H1 (cell line): ENCODE measurements around the gene RASA1. TPM values are rescaled to one million over a fixed set of nuclear protein-coding genes. Genes with fewer than 3 reads are reported as not detected.
A peak's percentile ranks its signal among the peaks of the same experiment; 100 is the strongest.

Source experiments
- CTCF ChIA-PET: fragments of 300-600 bp; sonication (Branson Sonifier 250); formaldehyde crosslinking; loops from one replicate; lab custom pipeline; 2021; ENCODE audit not compliant: partially characterized antibody; lab: Charles Lee
- POLR2A ChIA-PET: fragments of 300-600 bp; sonication (Branson Sonifier 250); formaldehyde crosslinking; loops from one replicate; lab custom pipeline; 2021; ENCODE audit warnings: inconsistent platforms; ENCODE audit not compliant: partially characterized antibody; lab: Charles Lee
- DNase-seq, 2 experiments: peaks; one replicate each; pipeline versions ENCODE4 v3.0.0 to v3.0.0-alpha.2; 2010 to 2022; ENCODE audit warnings: low spot score in 2 of 2, low read depth in 1 of 2, mixed read lengths in 1 of 2
- FAIRE-seq: peaks from 2 replicates; lab custom pipeline; 2011; peaks lifted over from hg19 to GRCh38; lab: Jason Lieb, UNC
- H2AFZ ChIP-seq: 2 replicates; pipeline ENCODE4 v1.8.1; 2012; ENCODE audit warnings: low read length, inconsistent platforms
- H2AK5ac ChIP-seq: 2 replicates; pipeline ENCODE4 v1.6.1; 2013; ENCODE audit warnings: low read depth, low read length
- H2BK120ac ChIP-seq: replicated peaks from 2 replicates; pipeline ENCODE3; 2013; ENCODE audit warnings: low read depth, low read length, inconsistent platforms
- H2BK12ac ChIP-seq: 2 replicates; pipeline ENCODE4 v1.6.1; 2013; ENCODE audit warnings: low read depth, low read length
- H2BK15ac ChIP-seq: 2 replicates; pipeline ENCODE4 v1.6.1; 2013; ENCODE audit warnings: low read length
- H2BK20ac ChIP-seq: 2 replicates; pipeline ENCODE4 v1.6.1; 2013; ENCODE audit warnings: low read length
- H2BK5ac ChIP-seq: 2 replicates; pipeline ENCODE4 v1.6.1; 2013; ENCODE audit warnings: low read depth, low read length
- H3K14ac ChIP-seq: 2 replicates; pipeline ENCODE4 v1.6.1; 2013; ENCODE audit warnings: inconsistent platforms; ENCODE audit not compliant: insufficient read length
- H3K18ac ChIP-seq: 2 replicates; pipeline ENCODE4 v1.6.1; 2013; ENCODE audit warnings: low read length; ENCODE audit errors: extremely low read depth
- H3K23ac ChIP-seq: 2 replicates; pipeline ENCODE4 v1.6.1; 2013; ENCODE audit warnings: inconsistent platforms; ENCODE audit not compliant: insufficient read length
- H3K23me2 ChIP-seq: 2 replicates; pipeline ENCODE4 v1.6.1; 2013; ENCODE audit warnings: low read depth, low read length
- H3K27ac ChIP-seq: 2 replicates; pipeline ENCODE4 v1.6.1; 2011; ENCODE audit warnings: low read depth, low read length, inconsistent platforms
- H3K27me3 ChIP-seq, 4 experiments: replicated peaks in 1 of 4; 1 replicate in 1 of 4; 2 replicates in 3 of 4; pipeline versions ENCODE4 v1.6.1 to v1.8.1; 2011 to 2013; ENCODE audit warnings: low read length in 3 of 4, mild to moderate bottlenecking in 3 of 4, inconsistent platforms in 2 of 4, mixed read lengths in 2 of 4, moderate library complexity in 1 of 4; ENCODE audit not compliant: control insufficient read depth in 3 of 4, insufficient read depth in 3 of 4; ENCODE audit errors: extremely low read depth in 1 of 4
- H3K36me3 ChIP-seq, 4 experiments: 2 replicates each; pipeline versions ENCODE4 v1.6.1 to v1.8.1; 2011 to 2013; ENCODE audit warnings: mild to moderate bottlenecking in 4 of 4, low read length in 3 of 4, moderate library complexity in 2 of 4, control low read depth in 1 of 4, inconsistent platforms in 1 of 4; ENCODE audit not compliant: insufficient read depth in 4 of 4, control insufficient read depth in 2 of 4
- H3K4ac ChIP-seq: replicated peaks from 2 replicates; pipeline ENCODE3; 2013; ENCODE audit warnings: low read length, low read depth, mixed read lengths, inconsistent platforms; ENCODE audit not compliant: insufficient read length
- H3K4me1 ChIP-seq, 4 experiments: replicated peaks in 1 of 4; 1 replicate in 1 of 4; 2 replicates in 3 of 4; pipeline versions ENCODE4 v1.6.1 to v1.8.1; 2011 to 2013; ENCODE audit warnings: low read length in 3 of 4, inconsistent platforms in 2 of 4, mixed read lengths in 1 of 4; ENCODE audit not compliant: insufficient read depth in 4 of 4, control insufficient read depth in 3 of 4
- H3K4me2 ChIP-seq, 2 experiments: 2 replicates each; pipeline versions ENCODE4 v1.6.1 to v1.8.1; 2011 to 2013; ENCODE audit warnings: low read depth in 2 of 2, low read length in 2 of 2, control low read depth in 1 of 2, inconsistent platforms in 1 of 2, mild to moderate bottlenecking in 1 of 2; ENCODE audit not compliant: insufficient read depth in 1 of 2
- H3K4me3 ChIP-seq, 4 experiments: fragments of 200-600, 300-600 bp in 1 of 4; sonication (generic), shearing (Covaris generic), sonication (Bioruptor Twin) in 1 of 4; 2 replicates each; pipeline versions ENCODE4 v1.5.1 to v1.8.1; 2011 to 2016; ENCODE audit warnings: low read length in 4 of 4, low read depth in 3 of 4, control low read depth in 2 of 4, inconsistent platforms in 2 of 4, mild to moderate bottlenecking in 2 of 4, mixed read lengths in 1 of 4, moderate library complexity in 1 of 4; ENCODE audit not compliant: insufficient read depth in 2 of 4; ENCODE audit errors: extremely low read depth in 1 of 4
- H3K56ac ChIP-seq: replicated peaks from 2 replicates; pipeline ENCODE3; 2013; ENCODE audit warnings: low read depth, mild to moderate bottlenecking, mixed read lengths, low read length, inconsistent platforms; ENCODE audit not compliant: insufficient read length
- H3K79me1 ChIP-seq: 2 replicates; pipeline ENCODE4 v1.6.1; 2013; ENCODE audit warnings: low read depth, low read length, control low read depth
- H3K79me2 ChIP-seq, 2 experiments: 2 replicates each; pipeline versions ENCODE4 v1.6.1 to v1.8.1; 2012 to 2013; ENCODE audit warnings: low read length in 2 of 2, mild to moderate bottlenecking in 2 of 2, inconsistent platforms in 1 of 2; ENCODE audit not compliant: insufficient read depth in 2 of 2, control insufficient read depth in 1 of 2
- H3K9ac ChIP-seq, 4 experiments: replicated peaks in 1 of 4; 1 replicate in 1 of 4; 2 replicates in 3 of 4; pipeline versions ENCODE4 v1.6.1 to v1.8.1; 2011 to 2013; ENCODE audit warnings: low read depth in 3 of 4, low read length in 3 of 4, control low read depth in 2 of 4, mild to moderate bottlenecking in 2 of 4, moderate library complexity in 2 of 4, inconsistent platforms in 1 of 4; ENCODE audit errors: extremely low read depth in 1 of 4
- H3K9me3 ChIP-seq, 2 experiments: 2 replicates each; pipeline versions ENCODE4 v1.6.1 to v1.8.1; 2012 to 2013; ENCODE audit warnings: mild to moderate bottlenecking in 2 of 2, moderate library complexity in 2 of 2, control low read depth in 1 of 2, inconsistent platforms in 1 of 2, low read depth in 1 of 2, low read length in 1 of 2, mixed read lengths in 1 of 2; ENCODE audit not compliant: insufficient read depth in 2 of 2
- H4K20me1 ChIP-seq, 2 experiments: replicated peaks in 1 of 2; 2 replicates each; pipeline versions ENCODE3 to v1.8.1; 2011 to 2013; ENCODE audit warnings: inconsistent platforms in 2 of 2, low read length in 2 of 2, mild to moderate bottlenecking in 1 of 2; ENCODE audit not compliant: insufficient read depth in 2 of 2, control insufficient read depth in 1 of 2
- H4K5ac ChIP-seq: 2 replicates; pipeline ENCODE4 v1.6.1; 2013; ENCODE audit warnings: low read length, low read depth, mixed read lengths, inconsistent platforms; ENCODE audit not compliant: insufficient read length
- H4K8ac ChIP-seq: 2 replicates; pipeline ENCODE4 v1.8.0; 2013; ENCODE audit warnings: mild to moderate bottlenecking, moderate library complexity, low read length, inconsistent platforms; ENCODE audit not compliant: insufficient read depth; ENCODE audit errors: extremely low read depth
- H4K91ac ChIP-seq: replicated peaks from 2 replicates; pipeline ENCODE3; 2013; ENCODE audit warnings: low read length, mixed read lengths, inconsistent platforms; ENCODE audit not compliant: insufficient read length
- ATF3 ChIP-seq: IDR thresholded peaks from 2 replicates; pipeline ENCODE4 v1.6.1; 2011; ENCODE audit warnings: low read depth, mild to moderate bottlenecking, low read length; ENCODE audit not compliant: insufficient read depth
- BRCA1 ChIP-seq: IDR thresholded peaks from 2 replicates; pipeline ENCODE4 v1.6.1; 2012; ENCODE audit warnings: low read depth, low read length, improper control_type of control experiment
- CHD2 ChIP-seq: IDR thresholded peaks from 2 replicates; pipeline ENCODE4 v1.6.1; 2012; ENCODE audit warnings: low read length, improper control_type of control experiment
- EGR1 ChIP-seq: IDR thresholded peaks from 2 replicates; pipeline ENCODE4 v1.6.1; 2011; ENCODE audit warnings: low read depth, low read length, borderline replicate concordance
- EP300 ChIP-seq, 2 experiments: IDR thresholded peaks; 1 replicate in 1 of 2; 2 replicates in 1 of 2; pipeline ENCODE4 v1.6.1; 2011 to 2012; ENCODE audit warnings: low read depth in 2 of 2, low read length in 2 of 2, mild to moderate bottlenecking in 2 of 2, borderline replicate concordance in 1 of 2, inconsistent platforms in 1 of 2, moderate library complexity in 1 of 2
- HDAC2 ChIP-seq, 2 experiments: fragments of 300-600 bp in 1 of 2; sonication (generic) in 1 of 2; IDR thresholded peaks; 2 replicates each; pipeline ENCODE4 v1.6.1; 2011 to 2012; ENCODE audit warnings: low read depth in 2 of 2, low read length in 2 of 2, mild to moderate bottlenecking in 2 of 2, moderate library complexity in 2 of 2, borderline replicate concordance in 1 of 2, inconsistent platforms in 1 of 2
- KDM1A ChIP-seq: fragments of 200-600, 300-600 bp; sonication (generic); IDR thresholded peaks from 2 replicates; pipeline ENCODE4 v1.7.1; 2016; ENCODE audit warnings: mild to moderate bottlenecking, low read length, borderline replicate concordance
- SUZ12 ChIP-seq: fragments of 200-600 bp; sonication (generic); IDR thresholded peaks from 2 replicates; pipeline ENCODE4 v1.6.1; 2012; ENCODE audit warnings: mild to moderate bottlenecking, inconsistent platforms, low read length, moderate library complexity, mixed read lengths
- YY1 ChIP-seq: IDR thresholded peaks from 2 replicates; pipeline ENCODE4 v1.6.1; 2011; ENCODE audit warnings: low read depth, mild to moderate bottlenecking, low read length
- WGBS, 2 experiments: shearing (Covaris generic) in 1 of 2; methylation state at CpG; one replicate each; pipeline versions ENCODE4 v1.1.6 to v1.1.7; 2013 to 2015; ENCODE audit warnings: low lambda C conversion rate in 2 of 2, mixed read lengths in 2 of 2, inconsistent platforms in 1 of 2, low coverage in 1 of 2, missing lambda C conversion rate in 1 of 2; ENCODE audit not compliant: insufficient replicate concordance in 2 of 2, insufficient coverage in 1 of 2, insufficient read length in 1 of 2; ENCODE audit errors: extremely low coverage in 1 of 2, missing lambda C conversion rate in 1 of 2; 5-methylcytosine and 5-hydroxymethylcytosine counted together
- polyA plus RNA-seq, 7 experiments: library from polyadenylated mRNA; depleted of rRNA in 3 of 7; stranded (reverse) in 5 of 7; unstranded in 2 of 7; fragments of >200 nt in 5 of 7; fragments of 200-250 nt in 2 of 7; gene quantifications; 1 replicate in 5 of 7; 2 replicates in 1 of 7; 4 replicates in 1 of 7; pipeline versions ENCODE4 v1.2.1 to v1.2.3, GENCODE V29; 2011 to 2013; ENCODE audit warnings: missing spikeins in 2 of 7, mixed read lengths in 2 of 7
- total RNA-seq: library from RNA; stranded (reverse); fragmentation: NEBNext Ultra II Directional; extraction: Animal tissue kit (Norgen Biotek cat#: 25700); gene quantifications from 2 replicates; pipeline ENCODE4 v1.2.1, GENCODE V29; 2021
- TF ChIP-seq, protein P1 (sequence below), 3 experiments: IDR thresholded peaks; 1 replicate in 2 of 3; 2 replicates in 1 of 3; pipeline versions ENCODE4 v1.5.1 to v1.6.1; 2011; ENCODE audit warnings: low read length in 3 of 3, mild to moderate bottlenecking in 3 of 3, inconsistent platforms in 2 of 3, low read depth in 1 of 3, moderate library complexity in 1 of 3; ENCODE audit not compliant: insufficient read depth in 1 of 3; ENCODE audit errors: control extremely low read depth in 1 of 3

RASA1 gene
- total and polyA plus RNA-seq, 2 of the 8 experiments (the other 6 are each of a cell fraction or from before 2014, with no cell fraction given), result 15.9 to 33.8 TPM

- peak overlapping the region in 1 of 2 experiments; percentile 24; a peak in 1 of 4 replicates for H3K4me2 ChIP-seq
- no peak overlapping the region for H4K91ac ChIP-seq
- no peak overlapping the region for H2BK12ac ChIP-seq
- H3K14ac ChIP-seq, result no peak overlapping the region
- POLR2A ChIA-PET, result interaction anchor here (0.6 kb wide), 1 partner anchor 28 kb away, joined by 3 read pairs; no protein-coding TSS in a partner anchor
- H3K23me2 ChIP-seq, result peaks cover 4% of the 10 kb centered on the region; the same call in 1 of the 2 replicates
- no peak overlapping the region for H3K23ac ChIP-seq
- H4K20me1 ChIP-seq, result no peaks in the 10 kb centered on the region
- H3K36me3 ChIP-seq, result no peaks in the 10 kb centered on the region
- DNase-seq (no peak), FAIRE-seq (no peak)
- H4K8ac ChIP-seq, result no peak overlapping the region
- no peak overlapping the region for H4K5ac ChIP-seq
- H2BK20ac ChIP-seq, result no peak overlapping the region
- H3K18ac ChIP-seq, result no peak overlapping the region
- no peak overlapping the region for H3K56ac ChIP-seq
- H3K79me1 ChIP-seq, result peaks cover under 1% of the 10 kb centered on the region; the same call in 1 of the 2 replicates
- H3K4ac ChIP-seq, result no peak overlapping the region
- H3K9me3 ChIP-seq, result no peaks in the 10 kb centered on the region
- H2BK5ac ChIP-seq, result no peak overlapping the region
- H3K27ac ChIP-seq, result no peak overlapping the region
- H3K4me3 ChIP-seq, result peak overlapping the region in 1 of 4 experiments; percentile 36; a peak in 1 of 8 replicates
- 12% methylated on average over 3 of the region's 3 CpGs; no CpG with 5 or more reads in 1 of the 2 experiments for WGBS, 2 experiments
- no peak overlapping the region for H2BK120ac ChIP-seq
- CTCF ChIA-PET, result no interaction called here
- peaks cover 1 to 20% (median 13%) of the 10 kb centered on the region in 4 experiments for H3K27me3 ChIP-seq
- H3K4me1 ChIP-seq, result peaks cover 0 to 6% (median 1%) of the 10 kb centered on the region in 4 experiments; a peak in 4 of 7 replicates
- no peak overlapping the region for H2AFZ ChIP-seq
- H3K9ac ChIP-seq, result no peak overlapping the region
- H3K79me2 ChIP-seq, result no peaks in the 10 kb centered on the region
- no peak overlapping the region for H2BK15ac ChIP-seq
- H2AK5ac ChIP-seq, result no peak overlapping the region
- TF ChIP-seq SUZ12, result no peak
- no peak for TF ChIP-seq CHD2
- TF ChIP-seq HDAC2 (IDR thresholded peaks at IDR 0.05; ENCODE audit: borderline replicate concordance in 1 of 2, low read depth in 2 of 2, low read length in 2 of 2), result peak in 1 of 2 experiments; percentile 83; a peak in 1 of 4 replicates
- peak in 1 of 2 experiments; percentile 47; a peak in 1 of 3 replicates for TF ChIP-seq EP300 (IDR thresholded peaks at IDR 0.05; ENCODE audit: borderline replicate concordance in 1 of 2, low read depth in 2 of 2, low read length in 2 of 2)
- no peak for TF ChIP-seq BRCA1
- no peak for TF ChIP-seq YY1
- TF ChIP-seq ATF3, result no peak
- no peak for TF ChIP-seq KDM1A
- TF ChIP-seq EGR1, result peak; percentile 41; the same call in 1 of the 2 replicates
- TF ChIP-seq, protein P1, sequence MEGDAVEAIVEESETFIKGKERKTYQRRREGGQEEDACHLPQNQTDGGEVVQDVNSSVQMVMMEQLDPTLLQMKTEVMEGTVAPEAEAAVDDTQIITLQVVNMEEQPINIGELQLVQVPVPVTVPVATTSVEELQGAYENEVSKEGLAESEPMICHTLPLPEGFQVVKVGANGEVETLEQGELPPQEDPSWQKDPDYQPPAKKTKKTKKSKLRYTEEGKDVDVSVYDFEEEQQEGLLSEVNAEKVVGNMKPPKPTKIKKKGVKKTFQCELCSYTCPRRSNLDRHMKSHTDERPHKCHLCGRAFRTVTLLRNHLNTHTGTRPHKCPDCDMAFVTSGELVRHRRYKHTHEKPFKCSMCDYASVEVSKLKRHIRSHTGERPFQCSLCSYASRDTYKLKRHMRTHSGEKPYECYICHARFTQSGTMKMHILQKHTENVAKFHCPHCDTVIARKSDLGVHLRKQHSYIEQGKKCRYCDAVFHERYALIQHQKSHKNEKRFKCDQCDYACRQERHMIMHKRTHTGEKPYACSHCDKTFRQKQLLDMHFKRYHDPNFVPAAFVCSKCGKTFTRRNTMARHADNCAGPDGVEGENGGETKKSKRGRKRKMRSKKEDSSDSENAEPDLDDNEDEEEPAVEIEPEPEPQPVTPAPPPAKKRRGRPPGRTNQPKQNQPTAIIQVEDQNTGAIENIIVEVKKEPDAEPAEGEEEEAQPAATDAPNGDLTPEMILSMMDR (IDR thresholded peaks at IDR 0.05; ENCODE audit: control extremely low read depth in 1 of 3, insufficient read depth in 1 of 3, low read depth in 1 of 3, low read length in 3 of 3), result no peak
Measured at GRCh38 chr5:87263498-87263897, 4.2 kb upstream of the RASA1 start.
